Smooth muscle cell (in vitro differentiated cells): ENCODE data around the gene ZNF182. TPM values are rescaled to one million over a fixed set of nuclear protein-coding genes. Genes with fewer than 3 reads are reported as not detected.

Experiments used
- DNase-seq: peaks from one replicate; lab custom pipeline; 2025; ENCODE audit not compliant: unreplicated experiment; lab: John Stamatoyannopoulos, UW
- H2AFZ ChIP-seq: fragments of 200-600 bp; sonication (generic); 2 replicates; pipeline ENCODE4 v1.6.0; 2016; ENCODE audit warnings: antibody characterized with exemption, low read depth, mild to moderate bottlenecking
- H3F3A ChIP-seq: fragments of 200-600 bp; sonication (generic); 2 replicates; pipeline ENCODE4 v1.6.0; 2017; ENCODE audit warnings: antibody characterized with exemption, low read depth
- H3K27ac ChIP-seq: fragments of 200-600 bp; sonication (generic); 2 replicates; pipeline ENCODE4 v1.5.1; 2016; ENCODE audit warnings: low read depth, mild to moderate bottlenecking
- H3K27me3 ChIP-seq: fragments of 200-600 bp; sonication (generic); 2 replicates; pipeline ENCODE4 v1.6.1; 2016; ENCODE audit warnings: low read depth, mild to moderate bottlenecking
- H3K36me3 ChIP-seq: fragments of 200-600 bp; sonication (generic); 2 replicates; pipeline ENCODE4 v1.5.1; 2016; ENCODE audit warnings: low read depth
- H3K4me1 ChIP-seq: fragments of 200-600 bp; sonication (generic); 2 replicates; pipeline ENCODE4 v1.5.1; 2016; ENCODE audit warnings: low read depth
- H3K4me2 ChIP-seq: fragments of 200-600 bp; sonication (generic); 2 replicates; pipeline ENCODE4 v1.6.0; 2016; ENCODE audit warnings: mild to moderate bottlenecking
- H3K4me3 ChIP-seq: fragments of 200-600 bp; sonication (generic); 2 replicates; pipeline ENCODE4 v1.5.1; 2016; ENCODE audit warnings: mild to moderate bottlenecking
- H3K79me2 ChIP-seq: fragments of 200-600 bp; sonication (generic); 2 replicates; pipeline ENCODE4 v1.6.0; 2016; ENCODE audit warnings: low read depth, mild to moderate bottlenecking
- H3K9ac ChIP-seq: fragments of 200-600 bp; sonication (generic); 2 replicates; pipeline ENCODE4 v1.6.0; 2016; ENCODE audit warnings: low read depth
- H3K9me3 ChIP-seq: fragments of 200-600 bp; sonication (generic); replicated peaks from 2 replicates; pipeline ENCODE4 v1.5.1; 2016; ENCODE audit warnings: low read depth
- H4K20me1 ChIP-seq: fragments of 200-600 bp; sonication (generic); 2 replicates; pipeline ENCODE4 v1.6.0; 2016; ENCODE audit warnings: low read depth
- CTCF ChIP-seq: fragments of 200-600 bp; sonication (generic); IDR thresholded peaks from 2 replicates; pipeline ENCODE4 v1.5.1; 2017; ENCODE audit warnings: borderline replicate concordance, mild to moderate bottlenecking, antibody characterized with exemption; ENCODE audit not compliant: insufficient read depth, poor library complexity, severe bottlenecking
- WGBS: methylation state at CpG from one replicate; pipeline ENCODE4 v1.1.7; 2016; ENCODE audit warnings: low lambda C conversion rate; 5-methylcytosine and 5-hydroxymethylcytosine counted together
- polyA plus RNA-seq: library from polyadenylated mRNA; unstranded; fragments of >200 nt; fragmentation: Nextera tagmentation; extraction: Ambion mirVana; gene quantifications from 2 replicates; pipeline ENCODE4 v1.2.1, GENCODE V29; 2016
- total RNA-seq: library from RNA; depleted of rRNA; stranded (reverse); fragments of >200 nt; gene quantifications from 2 replicates; pipeline ENCODE4 v1.2.3, GENCODE V29; 2014

Gene ZNF182
- total and polyA plus RNA-seq, 2 experiments from 2014 or later: 3.0 to 5.8 TPM

GRCh38 chrX:47941423-47941822, 62.4 kb downstream of the ZNF182 start:
- H2AFZ ChIP-seq: no peak overlapping the region

GRCh38 chrX:47940448-47940847, 63.3 kb downstream of the ZNF182 start:
- no peak overlapping the region for H3K4me2 ChIP-seq
- no peaks in the 10 kb centered on the region for H3F3A ChIP-seq
- H3K4me3 ChIP-seq: no peak overlapping the region
- no peaks in the 10 kb centered on the region for H4K20me1 ChIP-seq
- H3K27ac ChIP-seq: no peak overlapping the region
- no peak overlapping the region for H2AFZ ChIP-seq
- H3K9ac ChIP-seq: no peak overlapping the region
- H3K4me1 ChIP-seq: peaks cover 4% of the 10 kb centered on the region
- WGBS: 85% methylated on average over 4 of the region's 4 CpGs
- H3K79me2 ChIP-seq: no peaks in the 10 kb centered on the region
- no peak for DNase-seq
- no peaks in the 10 kb centered on the region for H3K27me3 ChIP-seq
- H3K9me3 ChIP-seq: no peaks in the 10 kb centered on the region
- no peaks in the 10 kb centered on the region for H3K36me3 ChIP-seq
- TF ChIP-seq CTCF: no peak

More at GRCh38 chrX:47941423-47941822, 62.4 kb downstream of the ZNF182 start:
- H3K4me3 ChIP-seq: no peak overlapping the region
- DNase-seq: no peak
- no peaks in the 10 kb centered on the region for H4K20me1 ChIP-seq
- WGBS: 60% methylated on average over 4 of the region's 4 CpGs
- H3K27me3 ChIP-seq: no peaks in the 10 kb centered on the region
- H3K79me2 ChIP-seq: no peaks in the 10 kb centered on the region
- H3K4me1 ChIP-seq: no peaks in the 10 kb centered on the region
- H3K4me2 ChIP-seq: no peak overlapping the region
- H3K9ac ChIP-seq: no peak overlapping the region
- H3K36me3 ChIP-seq: no peaks in the 10 kb centered on the region
- TF ChIP-seq CTCF: no peak
- H3K27ac ChIP-seq: no peak overlapping the region
- H3K9me3 ChIP-seq: no peaks in the 10 kb centered on the region
- no peaks in the 10 kb centered on the region for H3F3A ChIP-seq

- DNase-seq: no peak
- no peak overlapping the region for H3K27ac ChIP-seq
- H3K9ac ChIP-seq: no peak overlapping the region
- H3K27me3 ChIP-seq: no peaks in the 10 kb centered on the region
- 66% methylated on average over 3 of the region's 3 CpGs for WGBS
- peak overlapping the region; percentile 55 for H3K4me2 ChIP-seq
- no peak overlapping the region for H2AFZ ChIP-seq
- H3K79me2 ChIP-seq: no peaks in the 10 kb centered on the region
- H4K20me1 ChIP-seq: no peaks in the 10 kb centered on the region
- no peaks in the 10 kb centered on the region for H3K36me3 ChIP-seq
- peaks cover 4% of the 10 kb centered on the region for H3K4me1 ChIP-seq
- no peaks in the 10 kb centered on the region for H3F3A ChIP-seq
- no peaks in the 10 kb centered on the region for H3K9me3 ChIP-seq
- H3K4me3 ChIP-seq: peak overlapping the region; percentile 37
- TF ChIP-seq CTCF: no peak
Observed at GRCh38 chrX:47936940-47937317, 66.9 kb downstream of the ZNF182 start.

GRCh38 chrX:47936224-47936939, 67.4 kb downstream of the ZNF182 start:
- 63% methylated on average over 15 of the region's 15 CpGs for WGBS
- no peaks in the 10 kb centered on the region for H3K9me3 ChIP-seq
- H3F3A ChIP-seq: no peaks in the 10 kb centered on the region
- no peaks in the 10 kb centered on the region for H3K36me3 ChIP-seq
- H3K4me2 ChIP-seq: peak overlapping the region; percentile 55
- no peak overlapping the region for H3K9ac ChIP-seq
- H4K20me1 ChIP-seq: no peaks in the 10 kb centered on the region
- no peak for TF ChIP-seq CTCF
- no peak for DNase-seq
- H3K79me2 ChIP-seq: no peaks in the 10 kb centered on the region
- H3K4me3 ChIP-seq: peak overlapping the region; percentile 37
- H3K27ac ChIP-seq: no peak overlapping the region
- H3K4me1 ChIP-seq: peaks cover 4% of the 10 kb centered on the region
- no peaks in the 10 kb centered on the region for H3K27me3 ChIP-seq
- H2AFZ ChIP-seq: peak overlapping the region; percentile 37
